GM21723 (cell line): ENCODE measurements around the gene RNF220.
A peak's percentile ranks its signal among the peaks of the same experiment; 100 is the strongest.
"Not testable (repeated sequence)": the region's sequence is repeated elsewhere in the genome, so short reads cannot be mapped to it uniquely, and the experiment has no call there.

Experiments
- ATAC-seq: cut with Tn5 transposase; IDR thresholded peaks from one replicate; pipeline ENCODE4 v1.9.1; 2021; ENCODE audit warnings: mild to moderate bottlenecking, moderate library complexity; ENCODE audit not compliant: unreplicated experiment

RNF220 gene

GRCh38 chr1:44648529-44649250 is 243.6 kb downstream of the RNF220 start:
- ATAC-seq = no peak

DNA sequence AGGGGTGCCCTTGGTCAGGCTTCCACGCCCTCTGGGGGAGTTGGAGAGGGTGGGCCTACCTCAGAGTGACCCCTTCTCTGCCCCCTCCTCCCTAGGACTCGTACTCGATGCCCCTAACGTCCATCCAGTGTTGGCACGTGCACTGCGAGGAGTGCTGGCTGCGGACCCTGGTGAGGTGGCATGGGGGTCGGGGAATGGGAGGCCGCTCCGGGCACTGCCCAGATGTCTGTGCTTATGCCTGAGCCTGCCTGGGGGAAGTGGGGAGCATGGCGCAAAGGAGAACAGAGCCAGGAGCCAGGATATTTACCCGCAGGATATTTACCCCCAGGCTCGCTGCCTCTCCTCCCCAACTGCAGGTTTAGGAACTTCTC is 244.7 kb downstream of the RNF220 start:
- ATAC-seq = no peak

DNA sequence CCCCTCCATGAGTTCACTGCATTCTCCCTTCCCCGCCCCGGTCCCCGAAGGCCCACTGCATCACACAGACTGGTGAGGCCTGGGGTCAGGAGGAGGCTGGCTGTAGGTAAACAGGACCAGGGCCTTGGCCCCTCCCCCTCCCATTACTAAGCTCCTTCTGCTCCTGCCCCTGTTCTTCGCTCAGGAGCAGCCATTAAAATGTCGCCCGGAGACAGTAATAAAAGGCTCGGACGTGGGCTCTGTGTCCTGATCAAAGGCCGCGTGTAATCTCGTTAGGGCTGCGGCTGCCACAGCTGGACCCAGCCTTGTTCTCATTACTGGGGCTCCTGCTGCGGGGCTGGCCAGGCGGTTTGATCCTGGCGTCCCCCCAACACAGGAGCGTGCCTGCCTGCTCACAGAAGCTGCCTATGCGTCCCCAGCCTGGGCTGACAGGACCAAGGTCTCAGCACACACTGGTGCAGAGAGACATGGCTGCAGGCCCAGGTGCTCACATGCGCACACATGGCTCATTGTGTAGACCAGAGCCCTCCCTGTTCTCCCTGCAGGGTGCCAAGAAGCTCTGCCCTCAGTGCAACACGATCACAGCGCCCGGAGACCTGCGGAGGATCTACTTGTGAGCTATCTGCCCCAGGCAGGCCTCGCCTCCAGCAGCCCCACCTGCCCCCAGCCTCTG is 245.2 kb downstream of the RNF220 start:
- ATAC-seq = no peak

- ATAC-seq = no peak
Observed at GRCh38 chr1:44651069-44651468, 246.0 kb downstream of the RNF220 start.

- peak; percentile 66 for ATAC-seq
Observed at GRCh38 chr1:44652445-44653106, 247.5 kb downstream of the RNF220 start.

DNA sequence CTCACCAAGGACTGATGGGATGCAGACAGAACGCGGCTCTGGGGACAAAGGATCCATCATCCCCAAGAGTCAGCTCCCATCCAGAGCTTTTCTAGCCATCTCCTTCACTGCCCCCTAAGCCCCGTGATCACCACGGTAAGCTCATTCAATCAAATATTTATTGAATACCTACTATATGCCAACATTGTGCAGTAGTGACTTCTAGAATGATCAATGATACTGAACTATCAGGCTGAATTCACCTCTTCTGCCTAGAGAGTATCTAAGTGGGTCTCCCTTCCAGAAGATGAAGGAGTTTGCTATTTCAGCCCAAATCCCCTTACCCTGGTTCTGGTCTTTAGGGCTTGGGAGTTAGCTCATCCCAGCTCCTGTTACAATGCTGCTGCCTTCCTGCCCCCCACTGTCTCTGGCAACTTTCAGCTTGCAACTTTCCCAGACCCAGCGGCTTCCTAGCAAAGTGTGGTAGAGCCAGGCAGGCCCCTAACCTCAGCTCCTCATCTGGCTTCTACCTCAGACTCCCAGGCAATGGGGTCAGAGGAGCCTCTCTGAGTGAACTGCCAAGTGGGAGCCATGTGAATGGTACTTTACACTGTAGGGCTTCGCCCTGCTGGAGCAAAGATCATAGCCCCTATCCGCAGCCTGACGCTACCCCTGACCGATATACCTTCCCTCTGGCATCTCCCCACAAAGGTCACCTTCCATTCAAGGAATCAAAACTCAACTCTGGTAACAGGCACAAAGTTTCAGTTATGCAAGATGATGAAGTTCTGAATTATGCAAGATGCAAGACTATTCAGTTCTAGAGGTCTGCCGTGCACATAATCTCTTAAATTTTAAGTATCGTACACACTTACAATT is 248.3 kb downstream of the RNF220 start:
- ATAC-seq = no peak

DNA sequence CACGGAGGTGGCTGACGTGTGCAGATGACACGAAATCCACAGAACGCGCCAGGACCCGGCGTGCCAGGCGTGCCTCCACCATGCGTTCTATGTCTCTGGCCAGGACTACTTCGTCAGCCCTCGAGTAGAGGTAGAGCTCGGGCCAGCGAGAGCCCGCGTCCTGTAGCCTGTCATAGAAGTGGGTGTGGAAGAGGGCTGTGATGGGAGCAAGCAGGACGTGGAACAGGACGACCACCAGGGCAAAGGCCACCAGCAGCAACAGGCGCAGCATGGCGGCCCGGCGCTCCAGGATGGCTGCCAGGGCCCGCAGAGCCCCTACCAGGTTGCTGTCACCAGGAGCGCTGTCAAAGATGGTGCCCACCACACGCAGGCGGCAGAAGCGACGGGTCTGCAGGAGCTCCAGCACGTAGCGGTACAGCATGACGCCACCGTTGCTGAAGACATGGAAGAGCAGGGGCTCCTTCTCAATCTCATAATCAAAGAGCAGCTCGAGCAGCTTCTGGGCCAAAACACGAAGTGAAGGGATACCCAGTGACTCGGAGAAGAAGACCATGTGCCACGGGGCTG is 249.6 kb downstream of the RNF220 start:
- ATAC-seq = no peak

DNA sequence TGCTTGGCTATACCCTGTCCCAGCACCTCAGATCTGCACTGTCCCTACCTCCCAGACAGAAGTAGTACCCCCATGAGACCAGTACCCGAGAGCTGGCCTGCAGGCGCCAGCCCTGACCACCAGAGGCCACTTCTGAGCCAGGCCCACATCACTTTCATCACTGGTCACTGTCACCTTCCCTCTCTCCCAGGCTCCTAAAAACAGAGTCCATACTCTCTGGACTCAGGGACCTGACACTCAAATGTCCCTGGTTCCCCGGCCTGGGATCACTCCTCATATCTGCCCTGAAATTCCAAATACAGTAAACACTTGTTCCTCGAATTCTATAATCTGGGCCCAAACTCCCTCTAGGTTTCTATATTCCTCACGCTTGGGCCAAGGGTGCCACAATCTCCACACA is 250.6 kb downstream of the RNF220 start:
- ATAC-seq = no peak

DNA sequence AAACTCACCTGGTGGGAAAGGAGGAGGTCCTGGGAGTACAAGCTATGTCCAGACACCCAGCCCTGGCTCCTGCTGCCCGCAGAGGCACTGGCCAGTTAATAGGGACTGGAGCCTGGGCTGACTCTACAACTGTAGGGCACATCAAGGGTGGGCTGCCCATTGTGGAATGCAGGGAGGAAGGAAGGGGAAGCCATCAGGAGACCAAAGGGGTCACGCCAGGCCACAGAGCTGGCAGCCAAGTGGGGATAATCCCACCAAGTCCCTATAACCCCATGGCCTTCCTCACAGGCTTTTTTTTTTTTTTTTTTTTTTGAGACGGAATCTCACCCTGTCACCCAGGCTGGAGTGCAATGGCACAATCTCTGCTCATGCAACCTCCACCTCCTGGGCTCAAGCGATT is 254.5 kb downstream of the RNF220 start:
- ATAC-seq = no peak

GRCh38 chr1:44660176-44660575 is 255.1 kb downstream of the RNF220 start:
- ATAC-seq = no peak

- ATAC-seq = no peak
Observed at GRCh38 chr1:44661781-44662682, 257.0 kb downstream of the RNF220 start.

GRCh38 chr1:44662683-44663030 is 257.6 kb downstream of the RNF220 start:
- no peak for ATAC-seq

DNA sequence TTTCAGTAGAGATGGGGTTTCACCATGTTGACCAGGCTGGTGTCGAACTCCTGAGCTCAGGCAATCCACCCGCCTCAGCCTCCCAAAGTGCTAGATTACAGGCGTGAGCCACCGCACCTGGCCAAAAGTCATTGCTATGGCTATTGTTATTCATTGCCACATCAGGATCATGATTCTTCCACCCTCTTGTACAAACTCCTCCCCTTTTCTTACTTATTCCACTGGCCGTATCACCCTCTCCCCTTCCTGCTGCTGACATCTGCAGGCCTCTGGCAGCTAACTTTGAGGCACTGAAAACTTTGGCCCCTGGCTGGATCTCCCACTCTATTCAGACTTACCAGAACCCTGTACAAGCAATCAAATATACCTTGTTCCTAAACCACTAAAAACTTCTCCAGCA is 258.4 kb downstream of the RNF220 start:
- ATAC-seq = no peak

DNA sequence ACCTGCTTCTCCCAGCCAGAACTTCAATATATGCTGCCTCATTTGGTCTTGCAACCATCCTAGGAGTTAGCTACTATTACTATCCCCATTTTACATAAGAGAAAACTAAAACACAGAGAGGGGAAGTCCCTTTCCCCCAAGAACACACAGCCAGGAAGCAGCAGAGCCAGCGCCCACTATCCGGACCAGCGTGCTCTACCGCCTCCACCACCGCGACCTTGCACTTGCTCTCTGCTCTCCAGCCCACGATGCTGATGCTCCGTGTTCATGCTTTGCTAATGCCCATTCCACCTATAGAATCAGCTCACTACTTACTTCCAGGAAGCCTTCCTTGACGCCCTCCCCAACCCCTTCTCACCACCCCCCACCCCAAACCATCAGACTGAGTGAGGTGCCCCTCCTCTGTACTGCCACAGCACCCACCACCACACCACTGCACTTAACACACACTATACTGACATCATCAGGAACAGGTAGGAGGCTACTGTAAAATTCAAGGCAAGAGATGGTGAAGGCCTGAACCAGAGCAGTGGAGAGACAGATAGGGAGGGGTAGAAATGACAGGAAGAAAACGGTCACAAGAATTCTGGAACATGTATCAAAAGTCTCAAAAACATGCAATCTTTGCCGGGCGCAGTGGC is 259.8 kb downstream of the RNF220 start:
- no peak for ATAC-seq

DNA sequence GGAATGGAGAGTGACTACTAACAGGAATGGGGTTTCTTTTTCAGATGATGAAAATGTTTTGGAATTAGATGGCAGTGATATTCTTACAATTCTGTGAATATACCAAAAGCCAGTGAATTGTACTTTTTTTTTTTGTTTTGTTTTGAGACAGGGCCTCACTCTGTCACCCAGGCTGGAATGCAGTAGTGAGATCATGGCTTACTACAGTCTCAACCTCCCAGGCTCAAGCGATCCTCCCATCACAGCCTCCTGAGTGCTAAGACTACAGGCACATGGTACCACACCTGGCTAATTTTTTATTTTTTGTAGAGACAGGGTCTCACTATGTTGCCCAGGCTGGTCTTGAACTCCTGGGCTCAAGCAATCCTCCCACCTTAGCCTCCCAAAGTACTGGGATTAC is 261.7 kb downstream of the RNF220 start:
- not testable (repeated sequence) for ATAC-seq

GRCh38 chr1:44670751-44671640 is 265.9 kb downstream of the RNF220 start:
- ATAC-seq = no peak

DNA sequence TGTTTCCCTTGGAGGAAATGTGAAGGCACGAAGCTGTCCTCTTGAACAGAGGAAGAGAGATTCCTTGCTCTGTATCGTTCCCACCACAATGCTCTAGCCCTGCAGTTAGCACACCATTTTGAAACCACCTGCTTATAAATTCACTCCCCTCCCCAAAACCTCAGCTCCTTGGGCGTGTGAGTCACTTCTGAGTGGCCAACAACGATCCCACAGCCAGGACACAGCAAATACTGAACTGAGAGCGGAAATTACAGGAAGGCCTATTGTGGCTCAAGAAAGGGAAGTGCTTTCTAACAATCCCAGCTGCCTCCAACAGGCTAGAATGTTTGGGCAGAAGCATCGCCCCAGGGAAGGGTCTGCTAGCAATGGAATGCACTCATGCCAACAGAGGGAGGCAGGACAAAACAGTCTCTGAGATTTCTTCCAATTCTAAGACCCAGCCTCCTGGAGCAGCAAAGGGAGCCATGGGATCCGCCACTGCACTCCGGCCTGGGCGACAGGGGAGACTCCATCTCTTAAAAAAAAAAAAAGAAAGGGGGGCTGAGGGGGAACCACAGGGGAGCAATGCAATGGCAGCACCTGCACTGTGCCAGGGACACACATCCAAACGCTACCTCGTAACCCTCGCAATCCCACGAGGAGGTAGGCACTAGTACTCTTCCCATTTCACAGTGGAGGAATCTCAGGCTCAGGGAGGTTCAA is 267.4 kb downstream of the RNF220 start:
- no peak for ATAC-seq
